ENCODE measurements around the gene CARS2.

CARS2 gene

DNA sequence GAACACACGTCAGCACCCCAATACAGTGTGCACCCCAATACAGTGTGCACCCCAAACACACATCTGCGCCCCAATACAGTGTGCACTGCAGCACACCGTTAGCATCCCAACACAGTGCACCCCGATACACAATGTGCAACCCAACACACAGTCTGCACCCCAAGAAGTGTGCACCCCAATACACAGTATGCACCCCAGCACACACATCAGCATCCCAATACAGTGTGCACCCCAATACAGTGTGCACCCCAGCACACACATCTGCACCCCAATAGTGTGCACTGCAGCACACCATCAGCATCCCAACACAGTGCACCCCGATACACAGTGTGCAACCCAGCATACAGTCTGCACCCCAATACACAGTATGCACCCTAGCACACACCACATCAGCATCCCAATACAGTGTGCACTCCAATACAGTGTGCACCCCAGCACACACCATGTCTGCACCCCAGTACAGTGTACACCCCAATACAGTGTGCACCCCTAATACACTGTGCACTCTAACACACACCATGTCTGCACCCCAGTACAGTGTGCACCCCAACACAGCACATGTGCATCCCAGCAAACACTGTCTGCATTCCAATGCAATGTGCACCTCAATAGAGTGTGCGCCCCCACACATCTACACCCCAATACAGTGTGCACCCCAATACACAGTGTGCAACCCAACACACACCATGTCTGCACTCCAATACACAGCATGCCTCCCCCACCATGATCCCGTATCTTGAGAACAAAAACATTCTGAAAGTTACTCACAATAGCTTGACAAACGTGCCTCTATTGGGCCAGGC, 855 bp upstream of the CARS2 start:
- H3K4me3 ChIP-seq (ENCODE audit: insufficient read depth, low read length, poor library complexity, severe bottlenecking), result peak overlapping the region; percentile 35
- H3K27ac ChIP-seq (ENCODE audit: low read depth, low read length), result no peak overlapping the region
- H4K20me1 ChIP-seq (ENCODE audit: low read depth, low read length), result no peaks in the 10 kb centered on the region
- H3F3A ChIP-seq (ENCODE audit: insufficient read depth), result peaks cover 15% of the 10 kb centered on the region
- no peak for TF ChIP-seq CTCF (IDR thresholded peaks at IDR 0.05; ENCODE audit: insufficient read depth, low read length, poor library complexity, severe bottlenecking)
- TF ChIP-seq EZH2phosphoT487 (conservative IDR thresholded peaks at IDR 0.05; ENCODE audit: low read length), result no peak
- H3K9me2 ChIP-seq (replicated peaks; ENCODE audit: insufficient read depth, low read length), result no peaks in the 10 kb centered on the region
- H2AFZ ChIP-seq (ENCODE audit: low read depth, low read length, severe bottlenecking), result peak overlapping the region; percentile 52
- H3K27me3 ChIP-seq (ENCODE audit: low read length), result no peaks in the 10 kb centered on the region
- no peaks in the 10 kb centered on the region for H3K9me3 ChIP-seq (ENCODE audit: insufficient read depth, low read length)
- peak overlapping the region; percentile 52 for H3K4me2 ChIP-seq (ENCODE audit: low read depth, low read length, poor library complexity, severe bottlenecking)
- H3K9ac ChIP-seq (ENCODE audit: low read length), result peak overlapping the region; percentile 83
- peaks cover 5% of the 10 kb centered on the region for H3K36me3 ChIP-seq (ENCODE audit: low read length)
- peaks cover 22% of the 10 kb centered on the region for H3K79me2 ChIP-seq (ENCODE audit: insufficient read depth, low read length)

DNA sequence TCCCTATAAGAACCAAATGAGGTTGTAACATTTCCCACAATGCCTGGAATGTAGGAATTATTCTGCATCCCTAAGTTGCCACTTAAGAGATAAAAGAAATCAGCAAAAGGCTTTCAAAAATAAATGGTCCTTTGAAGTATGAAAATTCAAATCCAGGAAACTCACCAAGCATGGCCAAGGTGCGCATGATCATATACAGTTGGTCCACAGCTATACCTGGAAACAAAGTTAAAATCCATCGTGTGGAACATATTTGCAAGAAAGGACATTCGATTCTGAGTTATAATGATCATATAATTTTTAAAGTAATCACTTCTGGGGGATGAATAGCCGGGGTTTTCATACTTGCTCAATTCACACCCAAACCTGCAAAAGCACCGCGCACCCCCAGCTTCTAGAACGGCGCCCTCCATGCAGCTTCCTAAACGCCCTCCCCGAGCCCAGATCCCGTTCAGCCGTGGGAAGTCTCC, 525 bp downstream of the CARS2 start:
- Histone ChIP-seq H3K9ac (ENCODE audit: low read length) (peak overlapping the region; percentile 83), H3F3A (ENCODE audit: insufficient read depth) (peaks cover 10% of the 10 kb centered on the region), H3K27me3 (ENCODE audit: low read length) (no peaks in the 10 kb centered on the region), H3K27ac (ENCODE audit: low read depth, low read length) (peak overlapping the region; percentile 62), H3K4me2 (ENCODE audit: low read depth, low read length, poor library complexity, severe bottlenecking) (peak overlapping the region; percentile 98), H2AFZ (ENCODE audit: low read depth, low read length, severe bottlenecking) (peak overlapping the region; percentile 50), H3K79me2 (ENCODE audit: insufficient read depth, low read length) (peaks cover 22% of the 10 kb centered on the region), H3K9me3 (ENCODE audit: insufficient read depth, low read length) (no peaks in the 10 kb centered on the region), H3K4me3 (ENCODE audit: insufficient read depth, low read length, poor library complexity, severe bottlenecking) (peak overlapping the region; percentile 82), H3K9me2 (replicated peaks; ENCODE audit: insufficient read depth, low read length) (no peaks in the 10 kb centered on the region), H4K20me1 (ENCODE audit: low read depth, low read length) (no peaks in the 10 kb centered on the region), H3K36me3 (ENCODE audit: low read length) (peaks cover 6% of the 10 kb centered on the region)
- TF ChIP-seq CTCF (IDR thresholded peaks at IDR 0.05; ENCODE audit: insufficient read depth, low read length, poor library complexity, severe bottlenecking) (no peak), EZH2phosphoT487 (conservative IDR thresholded peaks at IDR 0.05; ENCODE audit: low read length) (no peak)

GRCh38 chr13:110702591-110703526, 3.1 kb downstream of the CARS2 start:
- Histone ChIP-seq H3K4me3 (ENCODE audit: insufficient read depth, low read length, poor library complexity, severe bottlenecking) (no peak overlapping the region), H3K36me3 (ENCODE audit: low read length) (peaks cover 11% of the 10 kb centered on the region), H3K4me2 (ENCODE audit: low read depth, low read length, poor library complexity, severe bottlenecking) (peak overlapping the region; percentile 98), H4K20me1 (ENCODE audit: low read depth, low read length) (no peaks in the 10 kb centered on the region), H3K9me2 (replicated peaks; ENCODE audit: insufficient read depth, low read length) (no peaks in the 10 kb centered on the region), H3K9ac (ENCODE audit: low read length) (no peak overlapping the region), H3K27me3 (ENCODE audit: low read length) (no peaks in the 10 kb centered on the region), H3K79me2 (ENCODE audit: insufficient read depth, low read length) (peaks cover 23% of the 10 kb centered on the region), H3F3A (ENCODE audit: insufficient read depth) (peaks cover 5% of the 10 kb centered on the region; the same call in 1 of the 2 replicates), H3K27ac (ENCODE audit: low read depth, low read length) (no peak overlapping the region), H2AFZ (ENCODE audit: low read depth, low read length, severe bottlenecking) (no peak overlapping the region), H3K9me3 (ENCODE audit: insufficient read depth, low read length) (no peaks in the 10 kb centered on the region)
- TF ChIP-seq CTCF (IDR thresholded peaks at IDR 0.05; ENCODE audit: insufficient read depth, low read length, poor library complexity, severe bottlenecking) (no peak), EZH2phosphoT487 (conservative IDR thresholded peaks at IDR 0.05; ENCODE audit: low read length) (no peak)
